HEK293 (cell line): ENCODE measurements around the gene CRYBA4.
"Not testable (repeated sequence)": the region's sequence is repeated elsewhere in the genome, so short reads cannot be mapped to it uniquely, and the experiment has no call there.

ENCODE experiments used
- CTCF ChIA-PET: fragments of 350-600 bp; formaldehyde crosslinking; extraction: SDS; loops from one replicate; lab custom pipeline; 2021; ENCODE audit warnings: antibody characterized with exemption; lab: Yijun Ruan, JAX
- POLR2A ChIA-PET: fragments of 300-600 bp; formaldehyde crosslinking; extraction: SDS; loops from one replicate; lab custom pipeline; 2020; ENCODE audit warnings: antibody characterized with exemption, inconsistent platforms; lab: Yijun Ruan, JAX
- H3K27ac ChIP-seq: fragments of 200-500 bp; sonication (Bioruptor generic); 2 replicates; pipeline ENCODE4 v1.5.1; 2014; ENCODE audit warnings: low read depth, low read length, control low read depth, inconsistent platforms; ENCODE audit errors: extremely low read depth
- H3K36me3 ChIP-seq, 2 experiments: fragments of 200-500 bp in 1 of 2; sonication (Bioruptor generic) in 1 of 2; 1 replicate in 1 of 2; 2 replicates in 1 of 2; pipeline ENCODE4 v1.5.1; 2014 to 2017; ENCODE audit warnings: inconsistent platforms in 2 of 2, low read length in 2 of 2; ENCODE audit not compliant: control insufficient read depth in 2 of 2, insufficient read depth in 1 of 2
- H3K4me1 ChIP-seq: fragments of 200-500 bp; sonication (Bioruptor generic); 2 replicates; pipeline ENCODE4 v1.5.1; 2014; ENCODE audit warnings: mild to moderate bottlenecking, low read length, inconsistent platforms; ENCODE audit not compliant: control insufficient read depth, insufficient read depth
- H3K4me3 ChIP-seq: 2 replicates; pipeline ENCODE4 v1.5.1; 2011; ENCODE audit warnings: low read depth, mild to moderate bottlenecking, control low read depth, low read length, moderate library complexity
- H3K9me3 ChIP-seq: fragments of 200-500 bp; sonication (Bioruptor generic); 2 replicates; pipeline ENCODE4 v1.5.1; 2014; ENCODE audit warnings: low read depth, low read length, inconsistent platforms; ENCODE audit not compliant: control insufficient read depth, insufficient read depth
- GLI2 ChIP-seq: fragments of 450-650 bp; formaldehyde crosslinking; IDR thresholded peaks from 2 replicates; pipeline ENCODE4; 2017; ENCODE audit warnings: missing biosample characterization, missing genetic modification characterization, low read depth, borderline replicate concordance
- HOXD13 ChIP-seq: sonication (generic); formaldehyde crosslinking; IDR thresholded peaks from 2 replicates; pipeline ENCODE4 v1.8.0; 2022; ENCODE audit warnings: missing genetic modification reagents, borderline replicate concordance
- KLF9 ChIP-seq: fragments of 450-650 bp; formaldehyde crosslinking; IDR thresholded peaks from 2 replicates; pipeline ENCODE4 v1.5.1; 2016; ENCODE audit warnings: missing biosample characterization, missing genetic modification characterization, low read depth
- MZF1 ChIP-seq: fragments of 450-650 bp; formaldehyde crosslinking; IDR thresholded peaks from 2 replicates; pipeline ENCODE4 v1.5.1; 2017; ENCODE audit warnings: missing biosample characterization, missing genetic modification characterization, borderline replicate concordance
- SETDB1 ChIP-seq: IDR thresholded peaks from one replicate; pipeline ENCODE4 v1.6.1; 2017; ENCODE audit warnings: mild to moderate bottlenecking, low read length, moderate library complexity, mixed read lengths; ENCODE audit not compliant: insufficient read length
- YY2 ChIP-seq: fragments of 450-650 bp; formaldehyde crosslinking; IDR thresholded peaks from 2 replicates; pipeline ENCODE4 v1.5.1; 2016; ENCODE audit warnings: missing biosample characterization, missing genetic modification characterization
- ZBTB6 ChIP-seq: fragments of 450-650 bp; formaldehyde crosslinking; IDR thresholded peaks from 2 replicates; pipeline ENCODE4 v1.5.1; 2017; ENCODE audit warnings: missing biosample characterization, missing genetic modification characterization
- ZBTB7A ChIP-seq: fragments of 450-650 bp; formaldehyde crosslinking; IDR thresholded peaks from 2 replicates; pipeline ENCODE4 v1.5.1; 2016; ENCODE audit warnings: low read depth, missing biosample characterization, missing genetic modification characterization
- ZIC2 ChIP-seq: fragments of 450-650 bp; formaldehyde crosslinking; IDR thresholded peaks from 2 replicates; pipeline ENCODE4 v1.5.1; 2016; ENCODE audit warnings: missing biosample characterization, missing genetic modification characterization
- ZNF114 ChIP-seq: fragments of 450-650 bp; formaldehyde crosslinking; IDR thresholded peaks from 2 replicates; pipeline ENCODE4 v1.5.0; 2017; ENCODE audit warnings: missing biosample characterization, missing genetic modification characterization
- ZNF248 ChIP-seq: fragments of 450-650 bp; formaldehyde crosslinking; IDR thresholded peaks from 2 replicates; pipeline ENCODE4 v1.5.1; 2017; ENCODE audit warnings: missing biosample characterization, missing genetic modification characterization
- ZNF433 ChIP-seq: fragments of 450-650 bp; formaldehyde crosslinking; IDR thresholded peaks from 2 replicates; pipeline ENCODE4 v1.5.1; 2016; ENCODE audit warnings: missing biosample characterization, missing genetic modification characterization, low read depth
- ZNF558 ChIP-seq: fragments of 450-650 bp; formaldehyde crosslinking; IDR thresholded peaks from 2 replicates; pipeline ENCODE4 v1.5.1; 2016; ENCODE audit warnings: missing biosample characterization, missing genetic modification characterization
- ZNF580 ChIP-seq: fragments of 450-650 bp; formaldehyde crosslinking; IDR thresholded peaks from 2 replicates; pipeline ENCODE4 v1.5.1; 2016; ENCODE audit warnings: missing biosample characterization, missing genetic modification characterization
- ZNF658 ChIP-seq: fragments of 450-650 bp; formaldehyde crosslinking; IDR thresholded peaks from 2 replicates; pipeline ENCODE4; 2016; ENCODE audit warnings: missing biosample characterization, missing genetic modification characterization
- ZNF677 ChIP-seq: fragments of 450-650 bp; IDR thresholded peaks from 2 replicates; pipeline ENCODE4 v1.5.0; 2018; ENCODE audit warnings: missing biosample characterization, mild to moderate bottlenecking, missing genetic modification characterization, moderate library complexity
- ZNF747 ChIP-seq: fragments of 450-650 bp; formaldehyde crosslinking; IDR thresholded peaks from 2 replicates; pipeline ENCODE4 v1.5.1; 2016; ENCODE audit warnings: missing biosample characterization, missing genetic modification characterization
- ZNF785 ChIP-seq: fragments of 450-650 bp; formaldehyde crosslinking; IDR thresholded peaks from 2 replicates; pipeline ENCODE4 v1.5.1; 2016; ENCODE audit warnings: missing biosample characterization, missing genetic modification characterization
- ZNF843 ChIP-seq: fragments of 450-650 bp; formaldehyde crosslinking; IDR thresholded peaks from 2 replicates; pipeline ENCODE4 v1.5.1; 2016; ENCODE audit warnings: missing biosample characterization, missing genetic modification characterization
- TF ChIP-seq, protein P1 (sequence below): fragments of 450-650 bp; formaldehyde crosslinking; IDR thresholded peaks from 2 replicates; pipeline ENCODE4 v1.5.1; 2016; ENCODE audit warnings: missing biosample characterization, missing genetic modification characterization
- TF ChIP-seq, protein P2 (sequence below): fragments of 450-650 bp; formaldehyde crosslinking; IDR thresholded peaks from 2 replicates; pipeline ENCODE4 v1.5.1; 2016; ENCODE audit warnings: missing biosample characterization, missing genetic modification characterization

Gene CRYBA4

DNA sequence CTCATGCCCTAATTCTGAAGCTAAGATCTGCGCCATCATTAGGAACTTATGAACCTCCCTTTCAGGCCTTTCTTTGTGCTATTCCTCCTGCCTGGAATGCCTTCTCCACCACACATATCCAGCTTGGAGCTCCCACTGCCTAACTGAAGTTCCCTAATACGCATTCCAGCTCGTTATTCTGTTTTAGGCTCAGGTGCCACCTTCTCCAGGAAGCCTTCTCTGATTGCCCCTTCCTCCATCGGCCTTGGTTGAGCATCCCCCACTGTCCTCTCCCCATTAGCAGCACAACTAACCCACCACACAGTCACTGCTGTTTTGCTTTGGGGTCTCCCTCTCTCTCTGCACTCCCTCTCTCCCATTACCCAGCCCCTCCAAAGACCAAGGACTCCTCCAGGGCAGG, 9.1 kb upstream of the CRYBA4 start:
- POLR2A ChIA-PET, result no interaction called here
- CTCF ChIA-PET, result interaction anchor here (1.0 kb wide), 1 partner anchor 34 kb away, joined by 3 read pairs; no protein-coding TSS in a partner anchor

GRCh38 chr22:26613753-26614152, 8.0 kb upstream of the CRYBA4 start:
- H3K4me3 ChIP-seq, CTCF ChIA-PET, H3K36me3 ChIP-seq, H3K4me1 ChIP-seq, H3K9me3 ChIP-seq, H3K27ac ChIP-seq, POLR2A ChIA-PET: not testable (repeated sequence)

More for the DNA sequence above, 9.1 kb upstream of the CRYBA4 start:
- Histone ChIP-seq H3K4me1 (no peaks in the 10 kb centered on the region), H3K9me3 (no peaks in the 10 kb centered on the region), H3K36me3 (no peaks in the 10 kb centered on the region), H3K27ac (no peak overlapping the region), H3K4me3 (no peak overlapping the region)
- TF ChIP-seq, protein P1, sequence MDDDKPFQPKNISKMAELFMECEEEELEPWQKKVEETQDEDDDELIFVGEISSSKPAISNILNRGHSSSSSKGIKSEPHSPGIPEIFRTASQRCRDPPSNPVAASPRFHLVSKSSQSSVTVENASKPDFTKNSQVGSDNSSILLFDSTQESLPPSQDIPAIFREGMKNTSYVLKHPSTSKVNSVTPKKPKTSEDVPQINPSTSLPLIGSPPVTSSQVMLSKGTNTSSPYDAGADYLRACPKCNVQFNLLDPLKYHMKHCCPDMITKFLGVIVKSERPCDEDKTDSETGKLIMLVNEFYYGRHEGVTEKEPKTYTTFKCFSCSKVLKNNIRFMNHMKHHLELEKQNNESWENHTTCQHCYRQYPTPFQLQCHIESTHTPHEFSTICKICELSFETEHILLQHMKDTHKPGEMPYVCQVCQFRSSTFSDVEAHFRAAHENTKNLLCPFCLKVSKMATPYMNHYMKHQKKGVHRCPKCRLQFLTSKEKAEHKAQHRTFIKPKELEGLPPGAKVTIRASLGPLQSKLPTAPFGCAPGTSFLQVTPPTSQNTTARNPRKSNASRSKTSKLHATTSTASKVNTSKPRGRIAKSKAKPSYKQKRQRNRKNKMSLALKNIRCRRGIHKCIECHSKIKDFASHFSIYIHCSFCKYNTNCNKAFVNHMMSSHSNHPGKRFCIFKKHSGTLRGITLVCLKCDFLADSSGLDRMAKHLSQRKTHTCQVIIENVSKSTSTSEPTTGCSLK (tag by site-specific recombination), result no peak
- TF ChIP-seq ZNF658 (tag by site-specific recombination) (no peak), ZNF248 (tag by site-specific recombination) (no peak), ZIC2 (tag by site-specific recombination) (no peak), ZNF843 (no peak), MZF1 (no peak)

DNA sequence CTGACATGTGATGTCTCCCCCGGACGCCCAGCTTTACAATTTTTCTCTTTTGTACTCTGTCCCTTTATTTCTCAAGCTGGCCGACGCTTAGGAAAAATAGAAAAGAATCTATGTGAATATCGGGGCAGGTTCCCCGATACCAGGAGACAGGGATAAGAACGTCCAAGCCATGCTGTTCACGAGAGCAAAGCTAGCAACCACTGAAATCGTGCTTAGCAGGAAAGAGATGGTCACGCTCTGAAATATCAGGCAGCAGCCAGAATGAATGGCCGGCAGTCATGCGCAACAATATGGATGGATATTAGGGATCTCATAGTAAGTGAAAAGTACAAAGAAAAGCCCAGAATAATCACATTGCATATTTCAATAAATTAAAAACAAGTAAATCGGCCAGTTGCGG, 7.4 kb upstream of the CRYBA4 start:
- CTCF ChIA-PET, result no interaction called here
- TF ChIP-seq SETDB1 (no peak), YY2 (no peak), HOXD13 (CRISPR knock-in tag) (no peak), ZBTB7A (tag by site-specific recombination) (no peak), ZNF433 (tag by site-specific recombination) (no peak), ZNF843 (no peak), ZNF114 (tag by site-specific recombination) (no peak), ZNF785 (tag by site-specific recombination) (no peak), ZBTB6 (tag by site-specific recombination) (no peak), ZNF747 (no peak), KLF9 (no peak), ZNF558 (no peak), ZNF580 (tag by site-specific recombination) (no peak), GLI2 (no peak), ZNF677 (tag by site-specific recombination) (no peak)
- TF ChIP-seq, protein P2, sequence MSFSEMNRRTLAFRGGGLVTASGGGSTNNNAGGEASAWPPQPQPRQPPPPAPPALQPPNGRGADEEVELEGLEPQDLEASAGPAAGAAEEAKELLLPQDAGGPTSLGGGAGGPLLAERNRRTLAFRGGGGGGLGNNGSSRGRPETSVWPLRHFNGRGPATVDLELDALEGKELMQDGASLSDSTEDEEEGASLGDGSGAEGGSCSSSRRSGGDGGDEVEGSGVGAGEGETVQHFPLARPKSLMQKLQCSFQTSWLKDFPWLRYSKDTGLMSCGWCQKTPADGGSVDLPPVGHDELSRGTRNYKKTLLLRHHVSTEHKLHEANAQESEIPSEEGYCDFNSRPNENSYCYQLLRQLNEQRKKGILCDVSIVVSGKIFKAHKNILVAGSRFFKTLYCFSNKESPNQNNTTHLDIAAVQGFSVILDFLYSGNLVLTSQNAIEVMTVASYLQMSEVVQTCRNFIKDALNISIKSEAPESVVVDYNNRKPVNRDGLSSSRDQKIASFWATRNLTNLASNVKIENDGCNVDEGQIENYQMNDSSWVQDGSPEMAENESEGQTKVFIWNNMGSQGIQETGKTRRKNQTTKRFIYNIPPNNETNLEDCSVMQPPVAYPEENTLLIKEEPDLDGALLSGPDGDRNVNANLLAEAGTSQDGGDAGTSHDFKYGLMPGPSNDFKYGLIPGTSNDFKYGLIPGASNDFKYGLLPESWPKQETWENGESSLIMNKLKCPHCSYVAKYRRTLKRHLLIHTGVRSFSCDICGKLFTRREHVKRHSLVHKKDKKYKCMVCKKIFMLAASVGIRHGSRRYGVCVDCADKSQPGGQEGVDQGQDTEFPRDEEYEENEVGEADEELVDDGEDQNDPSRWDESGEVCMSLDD (tag by site-specific recombination), result no peak
- TF ChIP-seq, all 188 proteins: peak for 0
- Histone ChIP-seq H3K36me3 (no peaks in the 10 kb centered on the region), H3K27ac (no peak overlapping the region), H3K4me3 (no peak overlapping the region), H3K4me1 (no peaks in the 10 kb centered on the region), H3K9me3 (no peaks in the 10 kb centered on the region)
- POLR2A ChIA-PET, result no interaction called here
